Gastroesophageal sphincter (tissue), 4 donors: ENCODE data around the gene SGMS1. TPM values are rescaled to one million over a fixed set of nuclear protein-coding genes. Genes with fewer than 3 reads are reported as not detected.
"Not testable (repeated sequence)": the region's sequence is repeated elsewhere in the genome, so short reads cannot be mapped to it uniquely, and the experiment has no call there.

ENCODE experiments used
- ATAC-seq: fragments of 150-250 bp; one replicate; pipeline ENCODE4 v1.9.1; 2016; ENCODE audit warnings: mild to moderate bottlenecking, moderate library complexity
- H3K27ac ChIP-seq, 4 donors: fragments of 200-600 bp; sonication (generic) in 3 of 4; 1 replicate in 3 of 4; 2 replicates in 1 of 4; pipeline ENCODE4 v1.5.1; 2016 to 2019
- H3K27me3 ChIP-seq: fragments of 200-600 bp; sonication (generic); one replicate; pipeline ENCODE4 v1.5.1; 2019
- H3K36me3 ChIP-seq, 2 donors: fragments of 200-600 bp; sonication (generic); one replicate each; pipeline ENCODE4 v1.5.1; 2019; ENCODE audit warnings: control low read depth in 1 of 2
- H3K4me1 ChIP-seq, 3 donors: fragments of 200-600 bp; sonication (generic); 1 replicate in 2 of 3; 2 replicates in 1 of 3; pipeline ENCODE4 v1.5.1; 2016 to 2019; ENCODE audit warnings: control low read depth in 2 of 3
- H3K4me3 ChIP-seq, 2 donors: fragments of 200-600 bp; sonication (generic); one replicate each; pipeline ENCODE4 v1.5.1; 2019; ENCODE audit warnings: mild to moderate bottlenecking in 1 of 2, moderate library complexity in 1 of 2
- H3K9me3 ChIP-seq, 3 donors: fragments of 200-600 bp; sonication (generic); one replicate each; pipeline ENCODE4 v1.5.1; 2017 to 2019; ENCODE audit warnings: control low read depth in 2 of 3
- CTCF ChIP-seq, 4 experiments: fragments of 200-600 bp in 2 of 4; fragments of 450-650 bp in 2 of 4; sonication (generic) in 1 of 4; IDR thresholded peaks; one replicate each; pipeline ENCODE4 v1.5.1; 2017 to 2019; ENCODE audit warnings: antibody characterized with exemption in 4 of 4, mild to moderate bottlenecking in 2 of 4, moderate library complexity in 2 of 4
- EP300 ChIP-seq: sonication (generic); formaldehyde crosslinking; IDR thresholded peaks from one replicate; pipeline ENCODE4 v1.6.1; 2017; ENCODE audit warnings: antibody characterized with exemption, mild to moderate bottlenecking
- POLR2A ChIP-seq, 2 donors: fragments of 450-650 bp; IDR thresholded peaks; one replicate each; pipeline ENCODE4 v1.6.1; 2017; ENCODE audit warnings: antibody characterized with exemption in 2 of 2, mild to moderate bottlenecking in 2 of 2, moderate library complexity in 1 of 2
- POLR2AphosphoS5 ChIP-seq: sonication (generic); formaldehyde crosslinking; IDR thresholded peaks from one replicate; pipeline ENCODE4 v1.6.1; 2017; ENCODE audit warnings: antibody characterized with exemption
- WGBS, 2 donors: methylation state at CpG; one replicate each; pipeline ENCODE4 v1.1.5; 2018; ENCODE audit warnings: low coverage in 1 of 2; 5-methylcytosine and 5-hydroxymethylcytosine counted together
- total RNA-seq, 4 donors: library from RNA; depleted of rRNA; stranded (reverse); fragments of >200 nt; gene quantifications; one replicate each; pipeline ENCODE4 v1.1.0, GENCODE V29; 2016

Gene SGMS1
- 100 to 1,000 TPM in 1 of 4 donors, 10 to 100 TPM in 3; 57.7 to 116 (median 66.1) TPM for total RNA-seq

- H3K27ac ChIP-seq, result peak within 1 kb of the TSS; percentile 94 to 98 (median 96)
- H3K36me3 ChIP-seq, result peaks cover 0 to 4% of the 10 kb centered on the region in 2 donors
- TF ChIP-seq POLR2AphosphoS5, result peak; percentile 54
- TF ChIP-seq EP300, result no peak
- peak; percentile 21 to 52 for TF ChIP-seq POLR2A (IDR thresholded peaks at IDR 0.05)
- TF ChIP-seq CTCF (IDR thresholded peaks at IDR 0.05), result peak in 1 of 4 experiments; percentile 2
- H3K27me3 ChIP-seq, result no peaks in the 10 kb centered on the region
- peak within 1 kb of the TSS; percentile 68 to 87 for H3K4me3 ChIP-seq
- peak; percentile 61 for ATAC-seq
- no peaks in the 10 kb centered on the region for H3K9me3 ChIP-seq
- WGBS, 2 donors, result no CpG with 5 or more reads among the region's 74 CpGs
- peaks cover 0 to 42% (median 20%) of the 10 kb centered on the region in 3 donors for H3K4me1 ChIP-seq
These were observed at the start of gene SGMS1 for GRCh38 chr10:50623663-50624412. SGMS1 (minus strand) TSS chr10:50623956; CDS start chr10:50344114, 279,842 bp downstream.

- H3K36me3 ChIP-seq, H3K4me3 ChIP-seq, H3K9me3 ChIP-seq, ATAC-seq, H3K27me3 ChIP-seq, H3K27ac ChIP-seq, H3K4me1 ChIP-seq: not testable (repeated sequence)
- 89 to 100% methylated on average over 1 of the region's 1 CpG for WGBS, 2 donors
These were observed 48.4 kb upstream of the SGMS1 start for GRCh38 chr10:50672152-50672551.

GRCh38 chr10:50671645-50672044 lies 47.9 kb upstream of the SGMS1 start:
- WGBS, 2 donors, result 84% methylated on average over 2 of the region's 2 CpGs; no CpG with 5 or more reads in 1 of the 2 donors
- not testable (repeated sequence) for ATAC-seq, H3K27ac ChIP-seq, H3K36me3 ChIP-seq, H3K4me3 ChIP-seq, H3K4me1 ChIP-seq, H3K9me3 ChIP-seq, H3K27me3 ChIP-seq

GRCh38 chr10:50669957-50670356 lies 46.2 kb upstream of the SGMS1 start:
- not testable (repeated sequence) for H3K27me3 ChIP-seq, H3K27ac ChIP-seq, H3K9me3 ChIP-seq, ATAC-seq, H3K4me1 ChIP-seq, H3K4me3 ChIP-seq, H3K36me3 ChIP-seq
- no CpG with 5 or more reads among the region's 6 CpGs for WGBS, 2 donors

GRCh38 chr10:50667353-50667752 lies 43.6 kb upstream of the SGMS1 start:
- H3K9me3 ChIP-seq, ATAC-seq, H3K4me1 ChIP-seq, H3K27ac ChIP-seq, H3K36me3 ChIP-seq, H3K27me3 ChIP-seq, H3K4me3 ChIP-seq: not testable (repeated sequence)
- WGBS, 2 donors, result 80% methylated on average over 1 of the region's 1 CpG; no CpG with 5 or more reads in 1 of the 2 donors

- not testable (repeated sequence) for H3K4me1 ChIP-seq, H3K9me3 ChIP-seq, H3K27me3 ChIP-seq, H3K4me3 ChIP-seq, ATAC-seq, H3K36me3 ChIP-seq, H3K27ac ChIP-seq
- WGBS, 2 donors, result 73 to 88% methylated on average over 4 to 5 of the region's 5 CpGs
These were observed 38.7 kb upstream of the SGMS1 start for GRCh38 chr10:50662420-50662819.

- H3K4me1 ChIP-seq, ATAC-seq, H3K27ac ChIP-seq, H3K36me3 ChIP-seq, H3K4me3 ChIP-seq, H3K9me3 ChIP-seq, H3K27me3 ChIP-seq: not testable (repeated sequence)
- 83% methylated on average over 1 of the region's 4 CpGs; no CpG with 5 or more reads in 1 of the 2 donors for WGBS, 2 donors
These were observed 37.8 kb upstream of the SGMS1 start for GRCh38 chr10:50661563-50661962.

- WGBS, 2 donors, result 80 to 91% methylated on average over 3 to 7 of the region's 32 CpGs
- not testable (repeated sequence) for H3K27ac ChIP-seq, H3K9me3 ChIP-seq, H3K4me1 ChIP-seq, ATAC-seq, H3K27me3 ChIP-seq, H3K4me3 ChIP-seq, H3K36me3 ChIP-seq
- peak in 1 of 4 experiments; percentile 14 for TF ChIP-seq CTCF (IDR thresholded peaks at IDR 0.05)
These were observed 36.3 kb upstream of the SGMS1 start for GRCh38 chr10:50659865-50660730.

- H3K27me3 ChIP-seq, H3K4me3 ChIP-seq, H3K4me1 ChIP-seq, H3K27ac ChIP-seq, H3K9me3 ChIP-seq, H3K36me3 ChIP-seq, ATAC-seq: not testable (repeated sequence)
- 100% methylated on average over 1 to 2 of the region's 35 CpGs for WGBS, 2 donors
These were observed 35.5 kb upstream of the SGMS1 start for GRCh38 chr10:50659016-50659864.
